ENCODE data around the gene MCF2L2.

Gene MCF2L2

GRCh38 chr3:183203670-183204069, 224.7 kb downstream of the MCF2L2 start:
- Mint-ChIP-seq H3K4me3 (no peak overlapping the region), H3K4me1 (peaks cover 45% of the 10 kb centered on the region), H3K27ac (peak overlapping the region; percentile 46)

GRCh38 chr3:183202004-183202722, 226.3 kb downstream of the MCF2L2 start:
- peaks cover 14% of the 10 kb centered on the region for H3K36me3 Mint-ChIP-seq
- H3K4me1 Mint-ChIP-seq: peaks cover 30% of the 10 kb centered on the region
- H3K27me3 Mint-ChIP-seq: no peaks in the 10 kb centered on the region
- peak overlapping the region; percentile 12 for H3K27ac Mint-ChIP-seq
- H3K9me3 Mint-ChIP-seq: peaks cover 19% of the 10 kb centered on the region
- H3K4me3 Mint-ChIP-seq: peak overlapping the region; percentile 34

More at GRCh38 chr3:183203670-183204069, 224.7 kb downstream of the MCF2L2 start:
- no peaks in the 10 kb centered on the region for H3K27me3 Mint-ChIP-seq
- H3K36me3 Mint-ChIP-seq: peaks cover 17% of the 10 kb centered on the region
- H3K9me3 Mint-ChIP-seq: peaks cover 19% of the 10 kb centered on the region

GRCh38 chr3:183198939-183199338, 229.5 kb downstream of the MCF2L2 start:
- Mint-ChIP-seq H3K4me3 (no peak overlapping the region), H3K27me3 (no peaks in the 10 kb centered on the region), H3K4me1 (peaks cover 17% of the 10 kb centered on the region), H3K27ac (no peak overlapping the region), H3K9me3 (peaks cover 14% of the 10 kb centered on the region), H3K36me3 (peaks cover 12% of the 10 kb centered on the region)

- no peak overlapping the region for H3K27ac Mint-ChIP-seq
- peaks cover 7% of the 10 kb centered on the region for H3K9me3 Mint-ChIP-seq
- peaks cover 7% of the 10 kb centered on the region for H3K36me3 Mint-ChIP-seq
- H3K4me3 Mint-ChIP-seq: no peak overlapping the region
- no peaks in the 10 kb centered on the region for H3K27me3 Mint-ChIP-seq
- H3K4me1 Mint-ChIP-seq: peaks cover 17% of the 10 kb centered on the region
Measured at GRCh38 chr3:183197734-183198133, 230.7 kb downstream of the MCF2L2 start.

GRCh38 chr3:183195266-183195665, 233.2 kb downstream of the MCF2L2 start:
- Mint-ChIP-seq H3K27ac (no peak overlapping the region), H3K4me1 (peaks cover 8% of the 10 kb centered on the region), H3K9me3 (no peaks in the 10 kb centered on the region), H3K36me3 (no peaks in the 10 kb centered on the region), H3K27me3 (no peaks in the 10 kb centered on the region), H3K4me3 (no peak overlapping the region)

- Mint-ChIP-seq H3K4me1 (peaks cover 8% of the 10 kb centered on the region), H3K36me3 (no peaks in the 10 kb centered on the region), H3K27ac (no peak overlapping the region), H3K27me3 (no peaks in the 10 kb centered on the region), H3K9me3 (no peaks in the 10 kb centered on the region), H3K4me3 (no peak overlapping the region)
Measured at GRCh38 chr3:183193762-183194689, 234.4 kb downstream of the MCF2L2 start.

- Mint-ChIP-seq H3K36me3 (no peaks in the 10 kb centered on the region), H3K4me1 (peaks cover 8% of the 10 kb centered on the region), H3K4me3 (no peak overlapping the region), H3K27me3 (no peaks in the 10 kb centered on the region), H3K9me3 (no peaks in the 10 kb centered on the region), H3K27ac (no peak overlapping the region)
Measured at GRCh38 chr3:183192650-183193300, 235.6 kb downstream of the MCF2L2 start.

GRCh38 chr3:183189641-183190040, 238.8 kb downstream of the MCF2L2 start:
- H3K36me3 Mint-ChIP-seq: no peaks in the 10 kb centered on the region
- H3K27me3 Mint-ChIP-seq: no peaks in the 10 kb centered on the region
- H3K4me3 Mint-ChIP-seq: no peak overlapping the region
- H3K27ac Mint-ChIP-seq: no peak overlapping the region
- peaks cover 19% of the 10 kb centered on the region for H3K4me1 Mint-ChIP-seq
- no peaks in the 10 kb centered on the region for H3K9me3 Mint-ChIP-seq

GRCh38 chr3:183188895-183189462, 239.4 kb downstream of the MCF2L2 start:
- Mint-ChIP-seq H3K27ac (no peak overlapping the region), H3K27me3 (no peaks in the 10 kb centered on the region), H3K4me1 (peaks cover 15% of the 10 kb centered on the region), H3K36me3 (no peaks in the 10 kb centered on the region), H3K4me3 (no peak overlapping the region), H3K9me3 (no peaks in the 10 kb centered on the region)

GRCh38 chr3:183185696-183186095, 242.7 kb downstream of the MCF2L2 start:
- Mint-ChIP-seq H3K27me3 (no peaks in the 10 kb centered on the region), H3K4me1 (peaks cover 11% of the 10 kb centered on the region), H3K27ac (peak overlapping the region; percentile 84), H3K36me3 (no peaks in the 10 kb centered on the region), H3K4me3 (no peak overlapping the region), H3K9me3 (no peaks in the 10 kb centered on the region)

GRCh38 chr3:183182732-183183610, 245.4 kb downstream of the MCF2L2 start:
- H3K4me1 Mint-ChIP-seq: peaks cover 16% of the 10 kb centered on the region

GRCh38 chr3:183182073-183182472, 246.3 kb downstream of the MCF2L2 start:
- no peaks in the 10 kb centered on the region for H3K9me3 Mint-ChIP-seq
- peaks cover 7% of the 10 kb centered on the region for H3K27me3 Mint-ChIP-seq
- no peak overlapping the region for H3K4me3 Mint-ChIP-seq
- no peaks in the 10 kb centered on the region for H3K36me3 Mint-ChIP-seq
- no peak overlapping the region for H3K27ac Mint-ChIP-seq
- peaks cover 16% of the 10 kb centered on the region for H3K4me1 Mint-ChIP-seq

More at GRCh38 chr3:183182732-183183610, 245.4 kb downstream of the MCF2L2 start:
- Mint-ChIP-seq H3K27ac (no peak overlapping the region), H3K27me3 (peaks cover 7% of the 10 kb centered on the region), H3K36me3 (no peaks in the 10 kb centered on the region), H3K4me3 (no peak overlapping the region), H3K9me3 (no peaks in the 10 kb centered on the region)

GRCh38 chr3:183181606-183182005, 246.8 kb downstream of the MCF2L2 start:
- Mint-ChIP-seq H3K27ac (no peak overlapping the region), H3K27me3 (peaks cover 8% of the 10 kb centered on the region), H3K4me1 (peaks cover 16% of the 10 kb centered on the region), H3K9me3 (no peaks in the 10 kb centered on the region), H3K36me3 (no peaks in the 10 kb centered on the region), H3K4me3 (no peak overlapping the region)

- peaks cover 15% of the 10 kb centered on the region for H3K4me1 Mint-ChIP-seq
- H3K4me3 Mint-ChIP-seq: no peak overlapping the region
- H3K27me3 Mint-ChIP-seq: peaks cover 11% of the 10 kb centered on the region
Measured at GRCh38 chr3:183180784-183181295, 247.6 kb downstream of the MCF2L2 start.

More at GRCh38 chr3:183180784-183181295, 247.6 kb downstream of the MCF2L2 start:
- no peaks in the 10 kb centered on the region for H3K36me3 Mint-ChIP-seq
- no peak overlapping the region for H3K27ac Mint-ChIP-seq
- H3K9me3 Mint-ChIP-seq: no peaks in the 10 kb centered on the region

Measured in activated naive CD4-positive, alpha-beta T cell treated with anti-CD3 and anti-CD28 coated beads, Interleukin-2, amount 50 U/mL, for 24 hours (primary cell).